Smooth muscle cell (in vitro differentiated cells): ENCODE data around the gene DKK3. TPM values are rescaled to one million over a fixed set of nuclear protein-coding genes. Genes with fewer than 3 reads are reported as not detected.

Experiments used
- DNase-seq: peaks from one replicate; lab custom pipeline; 2025; ENCODE audit not compliant: unreplicated experiment; lab: John Stamatoyannopoulos, UW
- H2AFZ ChIP-seq: fragments of 200-600 bp; sonication (generic); 2 replicates; pipeline ENCODE4 v1.6.0; 2016; ENCODE audit warnings: antibody characterized with exemption, low read depth, mild to moderate bottlenecking
- H3F3A ChIP-seq: fragments of 200-600 bp; sonication (generic); 2 replicates; pipeline ENCODE4 v1.6.0; 2017; ENCODE audit warnings: antibody characterized with exemption, low read depth
- H3K27ac ChIP-seq: fragments of 200-600 bp; sonication (generic); 2 replicates; pipeline ENCODE4 v1.5.1; 2016; ENCODE audit warnings: low read depth, mild to moderate bottlenecking
- H3K27me3 ChIP-seq: fragments of 200-600 bp; sonication (generic); 2 replicates; pipeline ENCODE4 v1.6.1; 2016; ENCODE audit warnings: low read depth, mild to moderate bottlenecking
- H3K36me3 ChIP-seq: fragments of 200-600 bp; sonication (generic); 2 replicates; pipeline ENCODE4 v1.5.1; 2016; ENCODE audit warnings: low read depth
- H3K4me1 ChIP-seq: fragments of 200-600 bp; sonication (generic); 2 replicates; pipeline ENCODE4 v1.5.1; 2016; ENCODE audit warnings: low read depth
- H3K4me2 ChIP-seq: fragments of 200-600 bp; sonication (generic); 2 replicates; pipeline ENCODE4 v1.6.0; 2016; ENCODE audit warnings: mild to moderate bottlenecking
- H3K4me3 ChIP-seq: fragments of 200-600 bp; sonication (generic); 2 replicates; pipeline ENCODE4 v1.5.1; 2016; ENCODE audit warnings: mild to moderate bottlenecking
- H3K79me2 ChIP-seq: fragments of 200-600 bp; sonication (generic); 2 replicates; pipeline ENCODE4 v1.6.0; 2016; ENCODE audit warnings: low read depth, mild to moderate bottlenecking
- H3K9ac ChIP-seq: fragments of 200-600 bp; sonication (generic); 2 replicates; pipeline ENCODE4 v1.6.0; 2016; ENCODE audit warnings: low read depth
- H3K9me3 ChIP-seq: fragments of 200-600 bp; sonication (generic); replicated peaks from 2 replicates; pipeline ENCODE4 v1.5.1; 2016; ENCODE audit warnings: low read depth
- H4K20me1 ChIP-seq: fragments of 200-600 bp; sonication (generic); 2 replicates; pipeline ENCODE4 v1.6.0; 2016; ENCODE audit warnings: low read depth
- WGBS: methylation state at CpG from one replicate; pipeline ENCODE4 v1.1.7; 2016; ENCODE audit warnings: low lambda C conversion rate; 5-methylcytosine and 5-hydroxymethylcytosine counted together
- polyA plus RNA-seq: library from polyadenylated mRNA; unstranded; fragments of >200 nt; fragmentation: Nextera tagmentation; extraction: Ambion mirVana; gene quantifications from 2 replicates; pipeline ENCODE4 v1.2.1, GENCODE V29; 2016
- total RNA-seq: library from RNA; depleted of rRNA; stranded (reverse); fragments of >200 nt; gene quantifications from 2 replicates; pipeline ENCODE4 v1.2.3, GENCODE V29; 2014
- TF ChIP-seq, protein P1 (sequence below): fragments of 200-600 bp; sonication (generic); IDR thresholded peaks from 2 replicates; pipeline ENCODE4 v1.5.1; 2017; ENCODE audit warnings: borderline replicate concordance, mild to moderate bottlenecking, antibody characterized with exemption; ENCODE audit not compliant: insufficient read depth, poor library complexity, severe bottlenecking

DKK3 gene
- total and polyA plus RNA-seq, 2 experiments from 2014 or later = 105 to 113 TPM

DNA sequence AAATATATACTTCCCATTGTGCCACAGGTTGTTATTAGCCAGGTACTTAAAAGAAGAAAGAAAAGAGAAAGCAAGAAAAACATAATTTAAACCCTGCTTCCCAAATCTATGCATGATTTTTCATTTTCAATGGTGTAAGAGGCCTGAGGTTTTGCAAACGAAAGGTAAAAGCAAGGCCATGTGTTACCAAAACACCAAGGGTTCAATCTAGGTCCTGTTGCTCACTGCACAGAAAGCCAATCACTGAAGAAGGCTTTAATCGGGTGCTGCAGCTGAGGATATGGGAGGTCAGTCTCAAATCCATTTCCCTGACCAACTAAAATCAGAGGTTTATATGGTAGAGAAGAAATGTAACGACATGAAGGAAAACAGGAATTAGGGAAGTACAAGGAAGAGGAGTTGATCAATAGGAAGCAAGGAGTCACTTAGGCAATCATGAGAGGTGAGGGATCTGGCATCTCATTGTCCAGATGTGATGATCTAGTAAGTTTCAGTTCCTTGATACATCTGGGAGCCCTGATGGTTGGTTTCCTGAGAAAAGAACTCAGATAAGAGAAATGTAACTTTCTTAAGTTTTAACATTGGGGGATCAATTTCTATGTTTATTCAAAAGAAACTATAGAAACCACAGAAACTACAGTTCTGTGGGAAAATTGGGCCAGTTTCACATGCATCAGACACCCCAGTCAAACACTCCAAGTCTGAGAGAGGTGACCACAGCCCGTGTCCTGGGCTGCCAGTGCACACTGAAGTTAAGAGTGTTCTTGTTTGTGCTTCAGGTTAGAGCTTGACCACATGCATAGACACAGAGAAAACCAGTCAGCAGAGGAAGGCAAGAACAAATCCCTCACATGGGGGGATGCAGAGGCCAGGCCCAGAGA, 18.1 kb upstream of the DKK3 start:
- Histone ChIP-seq H3K36me3 (no peaks in the 10 kb centered on the region), H4K20me1 (no peaks in the 10 kb centered on the region), H3K4me1 (no peaks in the 10 kb centered on the region), H3K4me2 (no peak overlapping the region), H3F3A (no peaks in the 10 kb centered on the region), H3K27me3 (no peaks in the 10 kb centered on the region), H3K4me3 (no peak overlapping the region), H2AFZ (no peak overlapping the region), H3K9me3 (no peaks in the 10 kb centered on the region), H3K27ac (no peak overlapping the region), H3K79me2 (no peaks in the 10 kb centered on the region), H3K9ac (no peak overlapping the region)
- DNase-seq = no peak
- 97% methylated on average over 4 of the region's 4 CpGs for WGBS
- TF ChIP-seq, protein P1, sequence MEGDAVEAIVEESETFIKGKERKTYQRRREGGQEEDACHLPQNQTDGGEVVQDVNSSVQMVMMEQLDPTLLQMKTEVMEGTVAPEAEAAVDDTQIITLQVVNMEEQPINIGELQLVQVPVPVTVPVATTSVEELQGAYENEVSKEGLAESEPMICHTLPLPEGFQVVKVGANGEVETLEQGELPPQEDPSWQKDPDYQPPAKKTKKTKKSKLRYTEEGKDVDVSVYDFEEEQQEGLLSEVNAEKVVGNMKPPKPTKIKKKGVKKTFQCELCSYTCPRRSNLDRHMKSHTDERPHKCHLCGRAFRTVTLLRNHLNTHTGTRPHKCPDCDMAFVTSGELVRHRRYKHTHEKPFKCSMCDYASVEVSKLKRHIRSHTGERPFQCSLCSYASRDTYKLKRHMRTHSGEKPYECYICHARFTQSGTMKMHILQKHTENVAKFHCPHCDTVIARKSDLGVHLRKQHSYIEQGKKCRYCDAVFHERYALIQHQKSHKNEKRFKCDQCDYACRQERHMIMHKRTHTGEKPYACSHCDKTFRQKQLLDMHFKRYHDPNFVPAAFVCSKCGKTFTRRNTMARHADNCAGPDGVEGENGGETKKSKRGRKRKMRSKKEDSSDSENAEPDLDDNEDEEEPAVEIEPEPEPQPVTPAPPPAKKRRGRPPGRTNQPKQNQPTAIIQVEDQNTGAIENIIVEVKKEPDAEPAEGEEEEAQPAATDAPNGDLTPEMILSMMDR = no peak

DNA sequence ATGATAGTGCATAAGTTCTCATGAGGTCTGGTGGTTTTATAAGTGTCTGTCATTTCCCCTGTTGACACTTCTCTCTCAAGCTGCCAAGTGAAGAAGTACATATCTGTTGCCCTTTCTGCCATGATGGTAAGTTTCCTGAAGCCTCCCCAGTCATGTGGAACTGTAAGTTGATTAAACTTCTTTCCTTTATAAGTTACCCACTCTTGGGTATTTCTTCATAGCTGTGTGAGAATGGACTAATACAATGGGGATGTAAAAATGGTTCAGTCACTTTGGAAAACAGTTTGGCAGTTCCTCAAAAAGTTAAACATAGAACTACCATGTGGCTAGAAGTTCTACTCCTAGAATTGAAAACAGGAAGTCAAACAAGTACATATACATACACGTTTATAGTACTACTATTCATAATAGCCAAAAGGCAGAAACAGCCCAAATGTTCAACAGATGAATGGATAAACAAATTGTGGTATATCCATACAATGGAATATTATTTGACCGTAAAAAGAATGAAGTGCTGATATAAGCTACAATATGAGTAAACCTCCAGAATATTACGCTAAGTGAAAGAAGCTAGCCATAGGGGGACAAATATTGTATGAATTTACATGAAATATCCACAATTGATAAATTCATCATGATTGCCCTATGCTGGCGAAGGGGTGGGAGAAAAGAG, 16.0 kb upstream of the DKK3 start:
- Histone ChIP-seq H3K9me3 (no peaks in the 10 kb centered on the region), H3K4me1 (peaks cover 5% of the 10 kb centered on the region), H4K20me1 (no peaks in the 10 kb centered on the region), H3K27ac (no peak overlapping the region), H3K79me2 (no peaks in the 10 kb centered on the region), H3K9ac (no peak overlapping the region), H3K36me3 (no peaks in the 10 kb centered on the region), H3F3A (no peaks in the 10 kb centered on the region), H3K27me3 (no peaks in the 10 kb centered on the region), H3K4me3 (no peak overlapping the region), H3K4me2 (no peak overlapping the region), H2AFZ (no peak overlapping the region)
- DNase-seq = no peak
- WGBS = 81% methylated on average over 4 of the region's 4 CpGs
- TF ChIP-seq, protein P1 = no peak

DNA sequence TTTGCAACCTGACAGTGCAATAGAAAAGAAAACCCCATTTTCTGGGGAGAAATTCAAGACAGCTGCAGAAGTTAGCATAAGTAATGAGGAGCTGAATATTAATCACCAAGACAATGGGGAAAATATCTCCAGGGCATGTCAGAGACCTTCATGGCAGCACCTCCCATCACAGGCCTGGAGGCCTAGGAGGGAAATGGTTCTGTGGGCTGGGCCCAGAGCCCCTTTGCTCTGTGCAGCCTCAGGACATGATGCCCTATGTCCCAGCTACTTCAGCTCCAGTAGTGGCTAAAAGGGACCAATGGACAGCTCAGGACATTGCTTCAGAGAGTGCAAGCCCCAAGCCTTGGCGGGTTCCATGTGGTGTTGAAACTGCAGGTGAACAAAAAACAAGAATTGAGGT, 14.6 kb upstream of the DKK3 start:
- no peak for DNase-seq
- TF ChIP-seq, protein P1 = no peak
- Histone ChIP-seq H3K4me1 (peaks cover 7% of the 10 kb centered on the region), H3K36me3 (no peaks in the 10 kb centered on the region), H3K27me3 (no peaks in the 10 kb centered on the region), H3K4me2 (no peak overlapping the region), H3K4me3 (no peak overlapping the region), H3K9ac (no peak overlapping the region), H3F3A (no peaks in the 10 kb centered on the region), H3K79me2 (no peaks in the 10 kb centered on the region), H4K20me1 (no peaks in the 10 kb centered on the region), H2AFZ (no peak overlapping the region), H3K27ac (no peak overlapping the region), H3K9me3 (no peaks in the 10 kb centered on the region)
- WGBS = 87% methylated on average over 1 of the region's 1 CpG
